PC-9 (cell line): Measurements from ENCODE around the gene KCTD16. TPM values are rescaled to one million over a fixed set of nuclear protein-coding genes. Genes with fewer than 3 reads are reported as not detected.

Experiments used
- BruUV-seq: library from RNA; stranded (reverse); fragments of 400-500 nt; replicated peaks from 2 replicates; lab custom pipeline; 2021; lab: Mats Ljungman, UMichigan
- CTCF ChIA-PET: fragments of 300-600 bp; sonication (Branson Sonifier 250); formaldehyde crosslinking; loops from one replicate; lab custom pipeline; 2022; ENCODE audit warnings: antibody characterized with exemption; lab: Charles Lee
- POLR2A ChIA-PET: fragments of 300-600 bp; sonication (Branson Sonifier 250); formaldehyde crosslinking; loops from one replicate; lab custom pipeline; 2022; ENCODE audit warnings: antibody characterized with exemption; ENCODE audit not compliant: unreplicated experiment; lab: Charles Lee
- DNase-seq, 2 experiments: peaks; one replicate each; pipeline versions ENCODE4 v3.0.0 to v3.0.0-alpha.2; 2015 to 2022; ENCODE audit warnings: mixed read lengths in 1 of 2
- H2AFZ ChIP-seq: fragments of 200-600 bp; sonication (generic); 2 replicates; pipeline ENCODE4 v1.8.1; 2017; ENCODE audit warnings: antibody characterized with exemption
- H3F3A ChIP-seq: fragments of 200-600 bp; sonication (generic); 2 replicates; pipeline ENCODE4 v1.8.1; 2017; ENCODE audit warnings: antibody characterized with exemption, mild to moderate bottlenecking, low read depth; ENCODE audit not compliant: insufficient read depth
- H3K27ac ChIP-seq: fragments of 200-600 bp; sonication (generic); 2 replicates; pipeline ENCODE4 v1.6.1; 2016; ENCODE audit warnings: mixed run types
- H3K27me3 ChIP-seq: fragments of 200-600 bp; sonication (generic); 2 replicates; pipeline ENCODE4 v1.6.1; 2016; ENCODE audit warnings: low read depth, mixed run types; ENCODE audit not compliant: insufficient read depth
- H3K36me3 ChIP-seq: fragments of 200-600 bp; sonication (generic); 2 replicates; pipeline ENCODE4 v1.6.1; 2016; ENCODE audit warnings: low read depth, mixed run types
- H3K4me1 ChIP-seq: fragments of 200-600 bp; sonication (generic); replicated peaks from 2 replicates; pipeline ENCODE4 v1.6.1; 2016; ENCODE audit warnings: mixed run types; ENCODE audit not compliant: insufficient read depth
- H3K4me2 ChIP-seq: fragments of 200-600 bp; sonication (generic); 2 replicates; pipeline ENCODE4 v1.6.1; 2017; ENCODE audit warnings: mixed run types
- H3K4me3 ChIP-seq: fragments of 200-600 bp; sonication (generic); 2 replicates; pipeline ENCODE4 v1.6.1; 2016; ENCODE audit warnings: mixed run types
- H3K79me2 ChIP-seq: fragments of 200-600 bp; sonication (generic); 2 replicates; pipeline ENCODE4 v1.6.1; 2017; ENCODE audit warnings: low read depth, mixed run types
- H3K9me2 ChIP-seq: fragments of 200-600 bp; sonication (generic); 2 replicates; pipeline ENCODE4 v1.8.1; 2017; ENCODE audit warnings: mild to moderate bottlenecking; ENCODE audit not compliant: insufficient read depth
- H3K9me3 ChIP-seq: fragments of 200-600 bp; sonication (generic); 2 replicates; pipeline ENCODE4 v1.8.1; 2016; ENCODE audit warnings: low read depth; ENCODE audit not compliant: insufficient read depth
- H4K20me1 ChIP-seq: fragments of 200-600 bp; sonication (generic); 2 replicates; pipeline ENCODE4 v1.8.1; 2017; ENCODE audit not compliant: insufficient read depth
- CTCF ChIP-seq: fragments of 200-600 bp; sonication (generic); conservative IDR thresholded peaks from 2 replicates; pipeline ENCODE4 v1.6.1; 2017; ENCODE audit warnings: mixed run types, antibody characterized with exemption, mild to moderate bottlenecking, moderate library complexity
- EZH2 ChIP-seq: fragments of 200-600 bp; sonication (generic); IDR thresholded peaks from 2 replicates; pipeline ENCODE4 v1.8.0; 2017; ENCODE audit warnings: antibody characterized with exemption, low read depth
- intact Hi-C: fragments of 100-400 bp; cut with micrococcal nuclease; formaldehyde crosslinking; loops from one replicate; pipeline ENCODE4 v1.10.0; 2022; ENCODE audit not compliant: unreplicated experiment
- total RNA-seq: library from RNA; stranded (reverse); gene quantifications from 2 replicates; pipeline ENCODE4 v1.2.3, GENCODE V29; 2021

The KCTD16 gene
- total RNA-seq, 1 experiment from 2014 or later = 0.33 TPM

- Histone ChIP-seq H3K36me3 (no peaks in the 10 kb centered on the region), H3K9me2 (no peaks in the 10 kb centered on the region; the same call in 1 of the 2 replicates), H3F3A (no peaks in the 10 kb centered on the region), H3K4me1 (no peaks in the 10 kb centered on the region), H2AFZ (no peak overlapping the region), H3K79me2 (no peaks in the 10 kb centered on the region), H3K4me2 (no peak overlapping the region), H3K27me3 (no peaks in the 10 kb centered on the region), H3K27ac (no peak overlapping the region), H3K4me3 (no peak overlapping the region), H4K20me1 (no peaks in the 10 kb centered on the region), H3K9me3 (no peaks in the 10 kb centered on the region)
- no TSS peak for BruUV-seq
- no peak for DNase-seq
- no peak for TF ChIP-seq EZH2
- TF ChIP-seq CTCF = no peak
- ChIA-PET CTCF (no interaction called here), POLR2A (no interaction called here)
- intact Hi-C loops = no loop called here
Measured at GRCh38 chr5:144308174-144308573, 137.5 kb downstream of the KCTD16 start.

- Histone ChIP-seq H3K27me3 (no peaks in the 10 kb centered on the region), H3K4me1 (no peaks in the 10 kb centered on the region), H3K36me3 (no peaks in the 10 kb centered on the region), H2AFZ (no peak overlapping the region), H3F3A (no peaks in the 10 kb centered on the region), H3K27ac (no peak overlapping the region), H3K4me2 (no peak overlapping the region), H3K79me2 (no peaks in the 10 kb centered on the region), H3K9me3 (no peaks in the 10 kb centered on the region), H3K9me2 (no peaks in the 10 kb centered on the region; the same call in 1 of the 2 replicates), H3K4me3 (no peak overlapping the region), H4K20me1 (no peaks in the 10 kb centered on the region)
- BruUV-seq = no TSS peak
- no peak for DNase-seq
- TF ChIP-seq EZH2 = no peak
- intact Hi-C loops = no loop called here
- ChIA-PET POLR2A (no interaction called here), CTCF (no interaction called here)
Measured at GRCh38 chr5:144308906-144309670, 138.4 kb downstream of the KCTD16 start.

GRCh38 chr5:144310621-144311020 is 139.9 kb downstream of the KCTD16 start:
- TF ChIP-seq EZH2 (no peak), CTCF (no peak)
- Histone ChIP-seq H3K27ac (no peak overlapping the region), H3K9me2 (no peaks in the 10 kb centered on the region; the same call in 1 of the 2 replicates), H3K4me1 (no peaks in the 10 kb centered on the region), H3K4me3 (no peak overlapping the region), H3F3A (no peaks in the 10 kb centered on the region), H4K20me1 (no peaks in the 10 kb centered on the region), H3K9me3 (no peaks in the 10 kb centered on the region), H2AFZ (no peak overlapping the region), H3K4me2 (no peak overlapping the region), H3K36me3 (no peaks in the 10 kb centered on the region), H3K27me3 (no peaks in the 10 kb centered on the region), H3K79me2 (no peaks in the 10 kb centered on the region)
- DNase-seq = no peak
- POLR2A ChIA-PET = no interaction called here
- CTCF ChIA-PET = no interaction called here
- intact Hi-C loops = no loop called here
- no TSS peak for BruUV-seq
